Measurements from ENCODE around the gene MGAT5B.

The MGAT5B gene

GRCh38 chr17:76951375-76951905 lies 83.2 kb downstream of the MGAT5B start:
- no peaks in the 10 kb centered on the region for H3K4me1 Mint-ChIP-seq
- H3K4me3 Mint-ChIP-seq, result no peak overlapping the region
- H3K9me3 Mint-ChIP-seq, result no peaks in the 10 kb centered on the region
- H3K36me3 Mint-ChIP-seq (ENCODE audit: low read depth), result no peaks in the 10 kb centered on the region
- H3K27me3 Mint-ChIP-seq (ENCODE audit: low read depth), result peaks cover 23% of the 10 kb centered on the region
- no peak for TF ChIP-seq CTCF (IDR thresholded peaks at IDR 0.05; ENCODE audit: unreplicated experiment in 3 of 3)
- H3K27ac Mint-ChIP-seq, result no peak overlapping the region

GRCh38 chr17:76952402-76952801 lies 84.2 kb downstream of the MGAT5B start:
- no peak overlapping the region for H3K27ac Mint-ChIP-seq
- H3K36me3 Mint-ChIP-seq (ENCODE audit: low read depth), result no peaks in the 10 kb centered on the region
- H3K27me3 Mint-ChIP-seq (ENCODE audit: low read depth), result peaks cover 27% of the 10 kb centered on the region
- no peak for TF ChIP-seq CTCF (IDR thresholded peaks at IDR 0.05; ENCODE audit: unreplicated experiment in 3 of 3)
- no peaks in the 10 kb centered on the region for H3K4me1 Mint-ChIP-seq
- H3K9me3 Mint-ChIP-seq, result no peaks in the 10 kb centered on the region
- H3K4me3 Mint-ChIP-seq, result no peak overlapping the region

DNA sequence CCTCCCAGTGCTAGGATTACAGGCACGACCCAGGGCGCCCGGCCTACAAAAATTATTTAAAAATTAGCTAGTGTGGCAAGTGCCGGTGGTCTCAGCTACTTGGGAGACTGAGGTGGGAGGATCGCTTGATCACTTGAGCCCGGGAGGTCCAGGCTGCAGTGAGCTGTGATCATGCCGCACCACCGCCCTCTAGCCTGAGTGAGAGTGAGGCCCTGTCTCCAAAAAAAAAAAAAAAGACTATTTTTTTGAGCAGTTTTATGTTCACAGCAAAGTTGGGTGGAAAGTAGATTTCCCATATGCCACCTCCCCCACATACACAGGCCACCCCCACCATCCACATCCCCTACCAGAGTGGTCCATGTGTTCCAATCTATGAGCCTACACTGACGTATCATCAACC lies 84.9 kb downstream of the MGAT5B start:
- no peak overlapping the region for H3K27ac Mint-ChIP-seq
- H3K4me1 Mint-ChIP-seq, result peaks cover 2% of the 10 kb centered on the region

DNA sequence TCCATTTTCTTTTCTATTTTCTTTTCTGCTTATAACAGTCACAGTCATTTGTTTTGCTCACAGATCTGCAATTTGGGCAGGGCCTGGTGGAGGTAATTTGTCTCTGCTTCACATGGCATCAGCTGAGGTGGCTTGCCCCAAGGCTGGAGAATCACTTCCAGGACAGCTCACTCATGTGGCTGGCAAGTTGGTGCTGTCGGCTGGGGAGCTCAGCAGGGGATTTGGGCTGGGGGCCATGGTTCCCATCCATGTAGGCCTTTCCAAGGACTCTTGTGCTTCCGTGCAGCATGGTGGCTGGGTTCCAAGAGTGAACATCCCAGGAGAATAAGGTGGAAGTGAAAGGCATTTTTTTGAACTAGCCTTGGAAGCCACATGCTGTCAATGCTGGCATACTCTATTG lies 85.7 kb downstream of the MGAT5B start:
- Mint-ChIP-seq H3K4me1 (peaks cover 3% of the 10 kb centered on the region), H3K9me3 (no peaks in the 10 kb centered on the region), H3K27me3 (ENCODE audit: low read depth) (peaks cover 35% of the 10 kb centered on the region), H3K27ac (no peak overlapping the region), H3K4me3 (no peak overlapping the region), H3K36me3 (ENCODE audit: low read depth) (no peaks in the 10 kb centered on the region)
- no peak for TF ChIP-seq CTCF (IDR thresholded peaks at IDR 0.05; ENCODE audit: unreplicated experiment in 3 of 3)

More for the DNA sequence above, 84.9 kb downstream of the MGAT5B start:
- Mint-ChIP-seq H3K36me3 (ENCODE audit: low read depth) (no peaks in the 10 kb centered on the region), H3K4me3 (no peak overlapping the region), H3K9me3 (no peaks in the 10 kb centered on the region), H3K27me3 (ENCODE audit: low read depth) (peaks cover 30% of the 10 kb centered on the region)
- TF ChIP-seq CTCF (IDR thresholded peaks at IDR 0.05; ENCODE audit: unreplicated experiment in 3 of 3), result no peak

DNA sequence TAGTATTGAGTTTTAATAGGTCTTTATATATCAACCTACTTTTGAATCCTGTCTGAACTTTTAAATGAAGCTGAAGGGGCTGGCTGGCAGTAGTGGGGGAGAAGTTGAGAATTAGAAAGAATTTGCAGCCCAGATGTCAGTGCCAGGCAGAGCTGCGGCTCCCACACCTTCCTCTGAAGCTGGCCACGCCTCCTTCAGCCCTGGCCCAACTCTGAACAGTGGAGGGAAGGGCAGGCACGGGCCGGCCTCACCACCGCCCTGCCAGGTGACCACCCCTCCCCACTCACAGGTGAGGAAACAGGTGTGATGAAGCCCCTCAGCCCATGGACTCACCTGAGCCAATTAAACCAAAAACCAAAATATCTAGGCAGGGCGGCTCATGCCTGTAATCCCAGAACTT lies 87.0 kb downstream of the MGAT5B start:
- H3K27me3 Mint-ChIP-seq (ENCODE audit: low read depth), result peaks cover 36% of the 10 kb centered on the region

More for the DNA sequence above, 87.0 kb downstream of the MGAT5B start:
- no peaks in the 10 kb centered on the region for H3K36me3 Mint-ChIP-seq (ENCODE audit: low read depth)
- TF ChIP-seq CTCF (IDR thresholded peaks at IDR 0.05; ENCODE audit: unreplicated experiment in 3 of 3), result no peak
- H3K9me3 Mint-ChIP-seq, result no peaks in the 10 kb centered on the region
- H3K27ac Mint-ChIP-seq, result no peak overlapping the region
- no peak overlapping the region for H3K4me3 Mint-ChIP-seq
- peaks cover 3% of the 10 kb centered on the region for H3K4me1 Mint-ChIP-seq

Data from nephron (organoid).